Measurements from ENCODE around the gene UNC80.

DNA sequence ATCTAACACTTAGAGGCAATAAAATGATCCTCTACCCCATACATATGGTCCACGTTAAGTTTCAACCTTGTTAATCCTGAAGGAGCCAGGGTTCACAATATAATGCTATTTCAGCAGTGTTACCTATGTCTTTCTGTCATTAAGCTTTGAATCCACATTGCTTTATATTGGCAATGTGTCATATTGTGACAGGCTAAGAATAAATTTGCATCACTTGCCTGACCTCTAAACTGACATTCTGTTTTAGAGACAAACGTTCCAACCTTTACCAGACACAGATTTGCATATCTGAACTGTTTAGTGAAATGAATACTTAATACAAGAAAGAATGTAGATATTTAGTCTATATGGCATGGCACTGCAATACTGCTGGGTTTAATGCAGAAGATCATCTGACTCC, 98.4 kb downstream of the UNC80 start:
- TF ChIP-seq, protein P1, sequence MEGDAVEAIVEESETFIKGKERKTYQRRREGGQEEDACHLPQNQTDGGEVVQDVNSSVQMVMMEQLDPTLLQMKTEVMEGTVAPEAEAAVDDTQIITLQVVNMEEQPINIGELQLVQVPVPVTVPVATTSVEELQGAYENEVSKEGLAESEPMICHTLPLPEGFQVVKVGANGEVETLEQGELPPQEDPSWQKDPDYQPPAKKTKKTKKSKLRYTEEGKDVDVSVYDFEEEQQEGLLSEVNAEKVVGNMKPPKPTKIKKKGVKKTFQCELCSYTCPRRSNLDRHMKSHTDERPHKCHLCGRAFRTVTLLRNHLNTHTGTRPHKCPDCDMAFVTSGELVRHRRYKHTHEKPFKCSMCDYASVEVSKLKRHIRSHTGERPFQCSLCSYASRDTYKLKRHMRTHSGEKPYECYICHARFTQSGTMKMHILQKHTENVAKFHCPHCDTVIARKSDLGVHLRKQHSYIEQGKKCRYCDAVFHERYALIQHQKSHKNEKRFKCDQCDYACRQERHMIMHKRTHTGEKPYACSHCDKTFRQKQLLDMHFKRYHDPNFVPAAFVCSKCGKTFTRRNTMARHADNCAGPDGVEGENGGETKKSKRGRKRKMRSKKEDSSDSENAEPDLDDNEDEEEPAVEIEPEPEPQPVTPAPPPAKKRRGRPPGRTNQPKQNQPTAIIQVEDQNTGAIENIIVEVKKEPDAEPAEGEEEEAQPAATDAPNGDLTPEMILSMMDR (conservative IDR thresholded peaks at IDR 0.05; ENCODE audit: low read depth, low read length), result no peak
- no peak for TF ChIP-seq POLR2A (IDR thresholded peaks at IDR 0.05; ENCODE audit: low read depth, low read length)
- no peak for TF ChIP-seq MAFK (IDR thresholded peaks at IDR 0.05; ENCODE audit: low read depth, low read length)
- TF ChIP-seq, protein P2, sequence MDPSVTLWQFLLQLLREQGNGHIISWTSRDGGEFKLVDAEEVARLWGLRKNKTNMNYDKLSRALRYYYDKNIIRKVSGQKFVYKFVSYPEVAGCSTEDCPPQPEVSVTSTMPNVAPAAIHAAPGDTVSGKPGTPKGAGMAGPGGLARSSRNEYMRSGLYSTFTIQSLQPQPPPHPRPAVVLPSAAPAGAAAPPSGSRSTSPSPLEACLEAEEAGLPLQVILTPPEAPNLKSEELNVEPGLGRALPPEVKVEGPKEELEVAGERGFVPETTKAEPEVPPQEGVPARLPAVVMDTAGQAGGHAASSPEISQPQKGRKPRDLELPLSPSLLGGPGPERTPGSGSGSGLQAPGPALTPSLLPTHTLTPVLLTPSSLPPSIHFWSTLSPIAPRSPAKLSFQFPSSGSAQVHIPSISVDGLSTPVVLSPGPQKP (IDR thresholded peaks at IDR 0.05; ENCODE audit: borderline replicate concordance, low read depth, low read length), result no peak
- TF ChIP-seq RCOR1 (IDR thresholded peaks at IDR 0.05; ENCODE audit: insufficient replicate concordance, low read length), result no peak
- TF ChIP-seq CEBPB (IDR thresholded peaks at IDR 0.05; ENCODE audit: low read depth, low read length), result no peak
- TF ChIP-seq SMC3 (IDR thresholded peaks at IDR 0.05; ENCODE audit: low read depth, low read length), result no peak
- TF ChIP-seq MXI1 (IDR thresholded peaks at IDR 0.05; ENCODE audit: borderline replicate concordance, low read depth, low read length), result no peak
- TF ChIP-seq, protein P3, sequence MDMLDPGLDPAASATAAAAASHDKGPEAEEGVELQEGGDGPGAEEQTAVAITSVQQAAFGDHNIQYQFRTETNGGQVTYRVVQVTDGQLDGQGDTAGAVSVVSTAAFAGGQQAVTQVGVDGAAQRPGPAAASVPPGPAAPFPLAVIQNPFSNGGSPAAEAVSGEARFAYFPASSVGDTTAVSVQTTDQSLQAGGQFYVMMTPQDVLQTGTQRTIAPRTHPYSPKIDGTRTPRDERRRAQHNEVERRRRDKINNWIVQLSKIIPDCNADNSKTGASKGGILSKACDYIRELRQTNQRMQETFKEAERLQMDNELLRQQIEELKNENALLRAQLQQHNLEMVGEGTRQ (IDR thresholded peaks at IDR 0.05; ENCODE audit: low read depth, low read length), result no peak
- TF ChIP-seq RAD21 (IDR thresholded peaks at IDR 0.05; ENCODE audit: low read length), result no peak
- TF ChIP-seq CHD1 (IDR thresholded peaks at IDR 0.05; ENCODE audit: low read depth, low read length), result no peak
- no peak for TF ChIP-seq MAZ (IDR thresholded peaks at IDR 0.05; ENCODE audit: borderline replicate concordance, low read depth, low read length)
- no peak for TF ChIP-seq BHLHE40 (IDR thresholded peaks at IDR 0.05; ENCODE audit: low read depth, low read length)
- no peak for TF ChIP-seq FOS (IDR thresholded peaks at IDR 0.05; ENCODE audit: low read depth, low read length)

Measured in IMR-90 (cell line).